Activated CD4-positive, CD25-positive, alpha-beta regulatory T cell treated with anti-CD3 and anti-CD28 coated beads, Interleukin-2, amount 50 U/mL, for 24 hours (primary cell): Measurements from ENCODE around the gene KCNJ11.

Experiments used
- ATAC-seq, 2 donors: fragments of 150-1000 bp; cut with Tn5 transposase; one replicate each; pipeline ENCODE4 v1.10.0; 2021; ENCODE audit warnings: mild to moderate bottlenecking in 1 of 2, moderate library complexity in 1 of 2

KCNJ11 gene

GRCh38 chr11:17352950-17353820 lies 35.3 kb downstream of the KCNJ11 start:
- peak; percentile 25 for ATAC-seq

GRCh38 chr11:17351510-17352176 lies 36.8 kb downstream of the KCNJ11 start, which contains the start of gene NCR3LG1:
Gene NCR3LG1, plus strand, starts transcription at chr11:17351800. Its CDS starts 170 bp downstream, at chr11:17351970.
- peak; percentile 50 to 52 for ATAC-seq

- no peak for ATAC-seq
Observed at GRCh38 chr11:17351172-17351509, 37.3 kb downstream of the KCNJ11 start.

GRCh38 chr11:17350455-17351171 lies 37.8 kb downstream of the KCNJ11 start:
- ATAC-seq = peak; percentile 45 to 57

- ATAC-seq = no peak
Observed at GRCh38 chr11:17347676-17348075, 40.8 kb downstream of the KCNJ11 start.

GRCh38 chr11:17343907-17344306 lies 44.6 kb downstream of the KCNJ11 start:
- ATAC-seq = peak in 1 of 2 donors; percentile 70

- ATAC-seq = no peak
Observed at GRCh38 chr11:17343257-17343656, 45.2 kb downstream of the KCNJ11 start.
